Testis (tissue), 3 donors: ENCODE data around the gene CA11. TPM values are rescaled to one million over a fixed set of nuclear protein-coding genes. Genes with fewer than 3 reads are reported as not detected.
A peak's percentile ranks its signal among the peaks of the same experiment; 100 is the strongest.

ENCODE experiments used
- DNase-seq: peaks from one replicate; pipeline ENCODE4 v3.0.0-alpha.2; 2019
- H3K27ac ChIP-seq, 2 donors: fragments of 200-600 bp; sonication (generic); one replicate each; pipeline ENCODE4 v1.5.1; 2019
- H3K27me3 ChIP-seq: fragments of 200-600 bp; sonication (generic); one replicate; pipeline ENCODE4 v1.5.1; 2019
- H3K36me3 ChIP-seq: fragments of 200-600 bp; sonication (generic); one replicate; pipeline ENCODE4 v1.5.1; 2017; ENCODE audit warnings: low read depth; ENCODE audit errors: missing control alignments
- H3K4me1 ChIP-seq: fragments of 200-600 bp; sonication (generic); one replicate; pipeline ENCODE4 v1.5.1; 2019
- H3K4me3 ChIP-seq, 2 donors: fragments of 200-600 bp; sonication (generic); one replicate each; pipeline ENCODE4 v1.5.1; 2017 to 2019
- H3K9me3 ChIP-seq: fragments of 200-600 bp; sonication (generic); one replicate; pipeline ENCODE4 v1.5.1; 2017
- POLR2A ChIP-seq: fragments of 450-650 bp; IDR thresholded peaks from one replicate; pipeline ENCODE4 v1.6.1; 2017; ENCODE audit warnings: antibody characterized with exemption, mild to moderate bottlenecking, moderate library complexity
- WGBS, 2 donors: methylation state at CpG; one replicate each; pipeline ENCODE4 v1.1.5; 2018; 5-methylcytosine and 5-hydroxymethylcytosine counted together
- intact Hi-C: fragments of 100-400 bp; cut with DNase I; formaldehyde crosslinking; loops from one replicate; pipeline ENCODE4 v1.15.1; 2023; ENCODE audit warnings: low total_unique reads
- polyA plus RNA-seq: library from polyadenylated mRNA; stranded (reverse); fragments of 350-450 nt; fragmentation: Illumina TruSeq; extraction: RNeasy Lipid Tissue Mini Kit (QIAGEN cat#74804); gene quantifications from one replicate; pipeline ENCODE4 v1.2.3, GENCODE V29; 2014; ENCODE audit warnings: low read depth, low replicate concordance; ENCODE audit not compliant: insufficient read depth
- total RNA-seq, 2 donors: library from RNA; depleted of rRNA; stranded (reverse); fragments of >200 nt; gene quantifications; one replicate each; pipeline ENCODE4 v1.2.3, GENCODE V29; 2016
- TF ChIP-seq, protein P1 (sequence below), 3 experiments: fragments of 450-650 bp in 2 of 3; fragments of 200-600 bp in 1 of 3; sonication (generic) in 1 of 3; IDR thresholded peaks; one replicate each; pipeline ENCODE4 v1.5.1; 2016 to 2019; ENCODE audit warnings: antibody characterized with exemption in 3 of 3, mild to moderate bottlenecking in 2 of 3, moderate library complexity in 1 of 3

Gene CA11
- total and polyA plus RNA-seq, 3 donors from 2014 or later = 6.3 to 20.0 (median 6.8) TPM

- no peaks in the 10 kb centered on the region for H3K36me3 ChIP-seq
- no peaks in the 10 kb centered on the region for H3K27me3 ChIP-seq
- 1 to 3% methylated on average over 10 to 40 of the region's 40 CpGs for WGBS, 2 donors
- DNase-seq = peak; percentile 99
- H3K4me1 ChIP-seq = peaks cover 23% of the 10 kb centered on the region
- H3K4me3 ChIP-seq = peak overlapping the region; percentile 45 to 61
- intact Hi-C loops = no loop called here
- no peaks in the 10 kb centered on the region for H3K9me3 ChIP-seq
- TF ChIP-seq, protein P1, sequence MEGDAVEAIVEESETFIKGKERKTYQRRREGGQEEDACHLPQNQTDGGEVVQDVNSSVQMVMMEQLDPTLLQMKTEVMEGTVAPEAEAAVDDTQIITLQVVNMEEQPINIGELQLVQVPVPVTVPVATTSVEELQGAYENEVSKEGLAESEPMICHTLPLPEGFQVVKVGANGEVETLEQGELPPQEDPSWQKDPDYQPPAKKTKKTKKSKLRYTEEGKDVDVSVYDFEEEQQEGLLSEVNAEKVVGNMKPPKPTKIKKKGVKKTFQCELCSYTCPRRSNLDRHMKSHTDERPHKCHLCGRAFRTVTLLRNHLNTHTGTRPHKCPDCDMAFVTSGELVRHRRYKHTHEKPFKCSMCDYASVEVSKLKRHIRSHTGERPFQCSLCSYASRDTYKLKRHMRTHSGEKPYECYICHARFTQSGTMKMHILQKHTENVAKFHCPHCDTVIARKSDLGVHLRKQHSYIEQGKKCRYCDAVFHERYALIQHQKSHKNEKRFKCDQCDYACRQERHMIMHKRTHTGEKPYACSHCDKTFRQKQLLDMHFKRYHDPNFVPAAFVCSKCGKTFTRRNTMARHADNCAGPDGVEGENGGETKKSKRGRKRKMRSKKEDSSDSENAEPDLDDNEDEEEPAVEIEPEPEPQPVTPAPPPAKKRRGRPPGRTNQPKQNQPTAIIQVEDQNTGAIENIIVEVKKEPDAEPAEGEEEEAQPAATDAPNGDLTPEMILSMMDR (IDR thresholded peaks at IDR 0.05) = peak in 2 of 3 experiments; percentile 15 to 27
- no peak for TF ChIP-seq POLR2A
- peak overlapping the region; percentile 46 to 91 for H3K27ac ChIP-seq
Measured at GRCh38 chr19:48624067-48624594, 21.9 kb downstream of the CA11 start.

DNA sequence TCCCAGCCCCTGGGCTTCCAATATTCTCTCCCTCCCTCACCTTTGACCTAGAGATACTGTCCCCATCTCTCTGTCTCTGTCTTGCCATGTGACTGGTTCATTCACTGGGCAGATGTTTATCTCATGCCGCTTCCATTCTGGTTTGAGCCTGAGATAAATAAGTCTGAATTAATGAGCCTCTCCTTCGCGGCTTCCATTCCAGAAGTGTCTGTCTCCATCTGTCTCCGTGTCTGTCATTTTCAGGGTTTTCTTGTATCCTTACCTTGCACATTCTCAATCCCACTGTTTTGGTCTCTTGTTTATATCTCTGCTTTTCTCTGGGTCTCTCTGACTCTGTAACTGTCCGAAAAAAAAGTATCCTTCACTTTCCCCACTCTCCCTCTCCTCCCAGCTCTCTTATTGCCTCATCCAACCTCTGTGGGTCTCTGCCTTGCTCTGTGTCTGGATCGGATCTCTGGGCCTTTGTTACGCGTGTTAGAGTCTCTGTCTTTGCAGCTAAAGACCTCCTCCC is 22.4 kb downstream of the CA11 start:
- Histone ChIP-seq H3K36me3 (no peaks in the 10 kb centered on the region), H3K27ac (peak overlapping the region; percentile 46 to 91), H3K4me1 (peaks cover 23% of the 10 kb centered on the region), H3K4me3 (peak overlapping the region; percentile 45 to 61), H3K9me3 (no peaks in the 10 kb centered on the region), H3K27me3 (no peaks in the 10 kb centered on the region)
- DNase-seq = no peak
- TF ChIP-seq, protein P1 (IDR thresholded peaks at IDR 0.05) = no peak
- no peak for TF ChIP-seq POLR2A
- intact Hi-C loops = no loop called here
- 11 to 18% methylated on average over 8 of the region's 8 CpGs for WGBS, 2 donors

DNA sequence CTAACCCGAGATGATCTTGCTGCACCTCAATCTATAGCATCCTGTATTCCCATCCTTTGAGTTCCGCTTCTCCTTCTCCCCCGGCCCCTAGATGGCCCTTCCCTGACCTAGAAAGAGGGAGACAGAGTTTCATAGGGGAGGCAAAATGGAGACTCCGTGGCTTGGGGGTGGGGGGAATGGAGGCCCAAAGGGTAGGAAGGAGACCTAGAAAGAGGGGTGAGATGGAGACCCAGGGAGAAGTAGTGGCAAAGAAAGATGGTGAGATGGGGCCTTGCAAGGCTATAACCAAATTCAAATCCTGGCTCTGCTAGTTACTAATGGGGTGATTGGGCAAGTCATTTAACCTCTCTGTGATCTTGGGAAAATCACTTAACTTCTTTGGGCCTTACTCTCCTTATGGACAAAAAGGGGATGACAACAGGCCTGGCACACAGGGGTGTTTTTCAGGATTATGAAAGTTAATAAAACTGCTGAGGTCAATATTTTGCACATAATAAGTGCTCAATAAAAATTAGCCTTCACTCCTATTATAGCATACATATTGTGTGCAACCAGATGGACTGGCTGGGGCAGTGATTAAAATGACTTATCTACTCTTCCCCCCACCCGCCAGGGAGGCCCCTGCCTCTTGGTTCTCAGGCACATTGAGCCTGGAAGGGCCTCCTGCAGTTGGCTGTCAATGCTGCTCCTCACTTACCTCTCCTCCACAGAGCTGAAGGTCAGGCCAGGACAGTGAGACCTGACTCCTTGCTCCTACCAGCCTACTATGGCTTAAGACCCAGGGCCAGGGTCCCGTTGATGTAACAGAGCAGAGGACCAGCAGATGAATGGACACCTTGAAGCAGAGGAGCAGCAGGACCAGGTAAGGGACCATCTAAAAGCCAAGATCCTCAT is 26.0 kb downstream of the CA11 start:
- H3K27ac ChIP-seq = peak overlapping the region; percentile 75 to 91
- TF ChIP-seq POLR2A = no peak
- TF ChIP-seq, protein P1 (IDR thresholded peaks at IDR 0.05) = no peak
- 23 to 26% methylated on average over 6 of the region's 6 CpGs for WGBS, 2 donors
- peak overlapping the region; percentile 36 to 82 for H3K4me3 ChIP-seq
- peaks cover 36% of the 10 kb centered on the region for H3K4me1 ChIP-seq
- no peaks in the 10 kb centered on the region for H3K9me3 ChIP-seq
- H3K27me3 ChIP-seq = no peaks in the 10 kb centered on the region
- no peak for DNase-seq
- H3K36me3 ChIP-seq = no peaks in the 10 kb centered on the region
- intact Hi-C loops = no loop called here

- H3K4me3 ChIP-seq = peak within 1 kb of the TSS; percentile 82 to 83
- TF ChIP-seq POLR2A = peak; percentile 66
- TF ChIP-seq, protein P1 (IDR thresholded peaks at IDR 0.05) = no peak
- peak; percentile 99 for DNase-seq
- H3K4me1 ChIP-seq = peaks cover 31% of the 10 kb centered on the region
- peak within 1 kb of the TSS; percentile 75 to 91 for H3K27ac ChIP-seq
- 1 to 3% methylated on average over 17 to 63 of the region's 69 CpGs for WGBS, 2 donors
- H3K9me3 ChIP-seq = no peaks in the 10 kb centered on the region
- intact Hi-C loops = no loop called here
- no peaks in the 10 kb centered on the region for H3K36me3 ChIP-seq
- no peaks in the 10 kb centered on the region for H3K27me3 ChIP-seq
Measured at GRCh38 chr19:48618916-48619691, 26.9 kb downstream of the CA11 start, which contains the start of the genes RPL18 and SPHK2. Gene RPL18 (minus strand): TSS chr19:48619178. CDS start chr19:48619143, 35 bp downstream. Gene SPHK2 (plus strand): TSS chr19:48619506. CDS start chr19:48620515, 1,009 bp downstream.
